ENCODE measurements around the gene TMBIM6.

DNA sequence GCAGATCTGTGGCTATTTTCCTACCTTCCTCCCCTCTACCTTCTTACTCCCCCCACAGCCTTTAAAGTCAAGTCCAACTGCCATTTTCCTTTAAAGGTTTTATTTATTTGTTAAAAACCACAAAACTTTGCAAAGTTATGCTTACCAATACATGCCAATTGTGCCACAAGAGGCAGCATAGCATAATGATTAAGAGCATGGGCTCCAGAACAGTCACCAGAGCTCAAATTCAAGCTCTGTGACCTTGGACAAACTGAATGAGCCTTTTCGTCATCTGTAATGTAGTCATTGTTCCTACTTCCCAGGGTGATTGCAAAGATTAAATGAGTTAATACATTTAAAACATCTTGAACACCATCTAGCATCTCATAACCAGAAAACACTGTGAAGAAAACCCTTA lies 21.1 kb upstream of the TMBIM6 start:
- TF ChIP-seq GATA3 (IDR thresholded peaks at IDR 0.05; ENCODE audit: low read depth, low read length) (no peak), GATA2 (IDR thresholded peaks at IDR 0.05; ENCODE audit: low read depth, low read length) (no peak)

Measured in SH-SY5Y (cell line).